ENCODE data around the gene DRICH1. TPM values are rescaled to one million over a fixed set of nuclear protein-coding genes. Genes with fewer than 3 reads are reported as not detected.
"Not testable (repeated sequence)": the region's sequence is repeated elsewhere in the genome, so short reads cannot be mapped to it uniquely, and the experiment has no call there.

The DRICH1 gene
- total RNA-seq, 2 donors from 2014 or later, result 0.19 to 0.46 TPM

- H3K36me3 Mint-ChIP-seq, result no peaks in the 10 kb centered on the region
- DNase-seq (ENCODE audit: low spot score in 2 of 2) (no peak), ATAC-seq (no peak)
- H3K27ac Mint-ChIP-seq, result no peak overlapping the region
- no peaks in the 10 kb centered on the region for H3K9me3 Mint-ChIP-seq
Observed at GRCh38 chr22:23581260-23581650, 50.9 kb downstream of the DRICH1 start.

- H3K36me3 Mint-ChIP-seq, result no peaks in the 10 kb centered on the region
- DNase-seq (ENCODE audit: low spot score in 2 of 2) (no peak), ATAC-seq (no peak)
- H3K9me3 Mint-ChIP-seq, result no peaks in the 10 kb centered on the region
- H3K27ac Mint-ChIP-seq, result no peak overlapping the region
Observed at GRCh38 chr22:23580576-23581259, 51.4 kb downstream of the DRICH1 start.

GRCh38 chr22:23579870-23580575 is 52.1 kb downstream of the DRICH1 start, which contains the start of gene IGLL1:
Gene IGLL1 (minus strand): TSS chr22:23580290. CDS start chr22:23580190, 100 bp downstream.
- ATAC-seq (no peak), DNase-seq (ENCODE audit: low spot score in 2 of 2) (no peak)
- H3K9me3 Mint-ChIP-seq, result no peaks in the 10 kb centered on the region
- no peak within 1 kb of the TSS for H3K27ac Mint-ChIP-seq
- H3K36me3 Mint-ChIP-seq, result no peaks in the 10 kb centered on the region

- no peak for ATAC-seq
Observed at GRCh38 chr22:23579280-23579679, 52.8 kb downstream of the DRICH1 start.

GRCh38 chr22:23578306-23578705 is 53.8 kb downstream of the DRICH1 start:
- H3K9me3 Mint-ChIP-seq, result no peaks in the 10 kb centered on the region
- no peak for ATAC-seq

More at GRCh38 chr22:23579280-23579679, 52.8 kb downstream of the DRICH1 start:
- Mint-ChIP-seq H3K27ac (no peak overlapping the region), H3K36me3 (no peaks in the 10 kb centered on the region), H3K9me3 (no peaks in the 10 kb centered on the region)
- DNase-seq (ENCODE audit: low spot score in 2 of 2), result no peak

GRCh38 chr22:23576681-23577080 is 55.4 kb downstream of the DRICH1 start:
- no peaks in the 10 kb centered on the region for H3K36me3 Mint-ChIP-seq
- no peak for ATAC-seq

More at GRCh38 chr22:23578306-23578705, 53.8 kb downstream of the DRICH1 start:
- DNase-seq (ENCODE audit: low spot score in 2 of 2), result no peak
- Mint-ChIP-seq H3K27ac (no peak overlapping the region), H3K36me3 (no peaks in the 10 kb centered on the region)

GRCh38 chr22:23575601-23576000 is 56.5 kb downstream of the DRICH1 start:
- H3K27ac Mint-ChIP-seq, result peak overlapping the region in 1 of 2 donors; percentile 10
- ATAC-seq (no peak), DNase-seq (ENCODE audit: low spot score in 2 of 2) (no peak)
- no peaks in the 10 kb centered on the region for H3K36me3 Mint-ChIP-seq
- peaks cover 0 to 4% of the 10 kb centered on the region in 2 donors for H3K9me3 Mint-ChIP-seq

More at GRCh38 chr22:23576681-23577080, 55.4 kb downstream of the DRICH1 start:
- no peak for DNase-seq (ENCODE audit: low spot score in 2 of 2)
- Mint-ChIP-seq H3K27ac (no peak overlapping the region), H3K9me3 (peaks cover 0 to 4% of the 10 kb centered on the region in 2 donors)

GRCh38 chr22:23574877-23575276 is 57.2 kb downstream of the DRICH1 start:
- H3K9me3 Mint-ChIP-seq, result peaks cover 0 to 4% of the 10 kb centered on the region in 2 donors
- no peak for ATAC-seq
- DNase-seq (ENCODE audit: low spot score in 2 of 2), result peak in 1 of 2 donors; percentile 49
- no peaks in the 10 kb centered on the region for H3K36me3 Mint-ChIP-seq
- no peak overlapping the region for H3K27ac Mint-ChIP-seq

- Mint-ChIP-seq H3K36me3 (no peaks in the 10 kb centered on the region), H3K27ac (no peak overlapping the region), H3K9me3 (peaks cover 0 to 4% of the 10 kb centered on the region in 2 donors)
- ATAC-seq, result no peak
- DNase-seq (ENCODE audit: low spot score in 2 of 2), result peak in 1 of 2 donors; percentile 39
Observed at GRCh38 chr22:23574371-23574811, 57.7 kb downstream of the DRICH1 start.

GRCh38 chr22:23573701-23574235 is 58.4 kb downstream of the DRICH1 start:
- H3K36me3 Mint-ChIP-seq, H3K27ac Mint-ChIP-seq, ATAC-seq, H3K9me3 Mint-ChIP-seq: not testable (repeated sequence)
- peak in 1 of 2 donors; percentile 47 for DNase-seq (ENCODE audit: low spot score in 2 of 2)

- not testable (repeated sequence) for H3K9me3 Mint-ChIP-seq, H3K36me3 Mint-ChIP-seq, ATAC-seq
- DNase-seq (ENCODE audit: low spot score in 2 of 2), result peak in 1 of 2 donors; percentile 18
- peak overlapping the region in 1 of 2 donors; percentile 16 for H3K27ac Mint-ChIP-seq
Observed at GRCh38 chr22:23573106-23573505, 59.0 kb downstream of the DRICH1 start.

- Mint-ChIP-seq H3K9me3 (peaks cover 0 to 4% of the 10 kb centered on the region in 2 donors), H3K36me3 (no peaks in the 10 kb centered on the region), H3K27ac (no peak overlapping the region)
- no peak for ATAC-seq
- DNase-seq (ENCODE audit: low spot score in 2 of 2), result no peak
Observed at GRCh38 chr22:23571486-23571885, 60.6 kb downstream of the DRICH1 start.

GRCh38 chr22:23570681-23571080 is 61.4 kb downstream of the DRICH1 start:
- H3K9me3 Mint-ChIP-seq, result peaks cover 0 to 4% of the 10 kb centered on the region in 2 donors
- ATAC-seq, result no peak

GRCh38 chr22:23569716-23570115 is 62.4 kb downstream of the DRICH1 start:
- DNase-seq (ENCODE audit: low spot score in 2 of 2) (no peak), ATAC-seq (no peak)
- no peaks in the 10 kb centered on the region for H3K36me3 Mint-ChIP-seq
- no peak overlapping the region for H3K27ac Mint-ChIP-seq
- peaks cover 0 to 4% of the 10 kb centered on the region in 2 donors for H3K9me3 Mint-ChIP-seq

More at GRCh38 chr22:23570681-23571080, 61.4 kb downstream of the DRICH1 start:
- no peak for DNase-seq (ENCODE audit: low spot score in 2 of 2)
- Mint-ChIP-seq H3K27ac (no peak overlapping the region), H3K36me3 (no peaks in the 10 kb centered on the region)

- DNase-seq (ENCODE audit: low spot score in 2 of 2), result no peak
- ATAC-seq, result no peak
- Mint-ChIP-seq H3K36me3 (no peaks in the 10 kb centered on the region), H3K27ac (no peak overlapping the region), H3K9me3 (peaks cover 0 to 4% of the 10 kb centered on the region in 2 donors)
Observed at GRCh38 chr22:23569291-23569690, 62.8 kb downstream of the DRICH1 start.

- Mint-ChIP-seq H3K27ac (no peak overlapping the region), H3K9me3 (peaks cover 0 to 2% of the 10 kb centered on the region in 2 donors), H3K36me3 (no peaks in the 10 kb centered on the region)
- ATAC-seq (no peak), DNase-seq (ENCODE audit: low spot score in 2 of 2) (peak in 1 of 2 donors; percentile 53)
Observed at GRCh38 chr22:23566705-23567475, 65.2 kb downstream of the DRICH1 start.

Data from activated naive CD4-positive, alpha-beta T cell treated with anti-CD3 and anti-CD28 coated beads, Interleukin-2, amount 50 U/mL, for 72 hours (primary cell).